ENCODE data around the gene ZNF20.

The ZNF20 gene

DNA sequence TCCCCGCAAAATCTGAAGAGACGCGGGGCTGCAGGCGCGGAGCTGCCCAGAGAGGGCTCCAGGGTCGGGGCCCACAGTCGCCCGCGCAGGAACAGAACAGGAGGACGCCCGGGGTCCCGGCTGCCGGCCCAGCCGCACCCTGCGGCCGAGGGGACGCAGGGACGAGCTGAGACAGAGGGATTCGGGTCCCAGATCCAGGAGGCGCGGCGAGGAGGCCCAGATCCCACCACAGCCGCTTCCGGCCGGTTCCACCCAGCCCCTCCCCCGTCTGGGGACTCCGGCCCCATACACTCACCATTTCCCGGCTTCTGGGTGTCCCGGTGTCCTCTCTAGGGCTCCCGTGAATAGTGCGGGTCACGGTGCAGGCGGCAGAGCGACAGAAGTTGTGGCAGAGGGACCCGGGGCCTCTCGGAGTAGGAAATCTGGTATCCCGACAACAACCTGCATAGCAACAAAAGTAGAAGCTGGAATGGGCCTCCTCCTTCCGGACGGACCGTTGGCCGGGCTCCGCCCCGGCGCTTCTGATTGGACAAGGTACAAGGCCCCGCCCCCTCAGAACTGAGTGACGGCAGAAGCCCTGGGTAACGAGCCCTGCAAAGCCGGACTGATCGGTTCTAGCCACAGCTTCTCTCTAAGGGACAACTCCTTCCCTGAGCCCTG, at the start of gene ZNF20:
TSS of gene ZNF20 (minus strand) at position 466 of the 660 bp plus-strand sequence. CDS start at position 298, 168 bp downstream.
- DNase-seq (ENCODE audit: low read depth), result peak; percentile 89

DNA sequence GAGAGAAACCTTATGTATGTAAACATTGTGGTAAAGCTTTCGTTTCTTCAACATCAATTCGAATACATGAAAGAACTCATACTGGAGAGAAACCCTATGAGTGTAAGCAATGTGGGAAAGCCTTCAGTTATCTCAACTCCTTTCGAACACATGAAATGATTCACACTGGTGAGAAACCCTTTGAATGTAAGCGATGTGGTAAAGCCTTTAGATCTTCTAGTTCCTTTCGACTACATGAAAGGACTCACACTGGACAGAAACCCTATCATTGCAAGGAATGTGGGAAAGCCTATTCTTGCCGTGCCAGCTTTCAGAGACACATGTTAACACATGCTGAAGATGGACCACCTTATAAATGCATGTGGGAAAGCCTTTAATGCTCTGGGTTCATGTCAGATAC, 47.5 kb upstream of the ZNF20 start:
- no peak for DNase-seq (ENCODE audit: low read depth)

DNA sequence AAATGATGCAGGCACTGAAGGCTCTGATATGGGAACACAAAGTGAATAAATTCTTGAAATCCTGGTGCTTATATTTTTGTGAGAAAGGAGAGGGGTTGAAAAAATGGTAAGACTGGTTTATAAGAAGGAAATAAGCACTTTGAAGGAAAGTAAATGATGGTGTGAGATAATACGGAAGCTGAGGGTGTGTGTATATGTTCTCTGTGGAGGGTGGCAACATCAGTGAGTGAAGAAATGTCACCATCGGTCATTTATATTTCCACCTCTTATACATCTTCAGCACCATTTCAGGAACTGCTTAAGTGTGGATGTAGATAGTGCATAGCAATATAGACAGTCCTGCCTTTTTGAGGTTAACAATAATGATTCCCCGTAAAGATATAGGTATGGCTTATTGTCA, 40.2 kb upstream of the ZNF20 start:
- DNase-seq (ENCODE audit: low read depth), result no peak

DNA sequence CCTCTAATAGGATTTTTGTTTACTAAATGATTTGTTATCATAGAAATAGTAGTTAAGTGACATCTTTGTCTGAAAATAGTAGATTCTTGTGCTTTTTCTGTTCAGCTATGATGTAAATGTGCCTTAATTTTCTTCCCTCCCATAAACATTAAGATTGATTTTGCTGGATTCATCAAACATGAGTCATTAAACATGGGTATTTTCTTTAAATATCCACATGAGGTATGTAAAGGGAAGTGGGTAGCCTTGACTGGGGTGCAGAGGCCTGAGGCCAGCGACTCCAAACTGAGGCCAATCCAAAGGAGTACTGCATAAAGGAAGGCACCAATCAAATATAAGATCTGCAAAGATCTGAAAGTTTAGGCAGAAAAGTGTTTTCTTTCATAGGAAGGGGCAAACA, 26.5 kb upstream of the ZNF20 start:
- DNase-seq (ENCODE audit: low read depth), result no peak

DNA sequence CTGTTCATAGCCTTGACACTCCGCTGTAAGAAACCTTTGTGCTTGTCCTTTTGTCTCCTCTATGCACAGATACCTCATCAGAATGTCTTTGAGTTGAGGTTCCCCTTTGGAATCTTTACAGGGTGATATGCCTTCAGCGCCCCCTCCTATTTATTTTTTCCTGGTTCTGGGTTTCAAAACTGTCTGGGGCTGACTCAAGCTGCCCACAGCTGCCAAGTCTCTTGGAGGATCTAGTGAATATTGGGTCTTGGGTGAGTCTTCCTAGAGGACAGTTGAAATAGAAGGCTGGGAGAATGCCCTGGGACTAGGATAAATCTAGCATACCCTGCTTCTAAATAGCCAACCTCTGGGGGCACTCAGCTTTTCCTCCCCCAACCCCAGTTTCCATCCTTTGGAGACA, 23.7 kb upstream of the ZNF20 start:
- DNase-seq (ENCODE audit: low read depth), result peak; percentile 36

DNA sequence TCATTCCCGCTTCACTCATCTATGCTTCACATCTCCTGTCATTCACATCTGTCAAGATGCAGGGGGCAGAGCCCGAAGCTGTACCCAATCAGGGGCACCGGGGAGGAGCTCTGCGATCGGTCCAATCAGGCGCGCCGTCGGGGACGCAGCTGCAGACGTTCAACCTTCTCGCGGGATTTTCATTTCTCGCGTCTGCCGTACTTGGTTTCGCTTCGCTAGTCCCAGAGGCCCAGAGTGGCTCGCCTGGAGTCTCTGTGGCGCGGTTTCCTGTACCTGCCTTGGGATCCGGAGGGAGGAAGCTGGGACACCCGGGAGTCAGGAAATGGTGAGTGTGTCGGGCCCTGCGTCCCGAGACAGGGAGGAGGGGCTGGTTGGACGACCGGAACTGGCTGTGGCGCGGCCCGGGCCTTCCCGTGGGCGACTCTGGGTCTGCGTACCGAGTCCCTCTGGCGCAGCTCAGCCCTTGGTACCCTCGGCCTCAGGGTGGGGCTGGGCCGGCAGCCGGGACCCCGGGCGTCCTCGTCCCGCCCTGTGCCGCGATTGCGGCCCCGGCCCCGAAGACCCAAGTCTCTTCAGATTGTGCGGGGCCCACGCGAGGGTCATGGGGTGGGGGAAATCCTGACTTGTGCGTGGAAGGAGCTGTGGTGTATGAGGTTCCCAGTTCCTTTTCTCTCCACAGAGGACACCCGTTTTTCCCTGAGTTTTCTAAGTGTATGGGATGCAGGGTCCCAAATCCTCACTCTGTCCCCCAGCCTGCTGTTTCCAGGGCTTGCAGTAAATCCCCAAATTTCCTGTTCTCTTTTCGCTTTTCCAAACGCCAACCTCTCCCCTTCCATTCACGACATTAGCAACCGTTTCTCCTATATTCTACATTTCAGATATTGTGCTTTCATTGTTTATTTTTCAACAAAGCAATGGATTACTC, 23.0 kb upstream of the ZNF20 start, which contains the start of gene ZNF136:
TSS of gene ZNF136 (plus strand) at position 215 of the 925 bp plus-strand sequence. CDS start at position 323, 108 bp downstream.
- peak; percentile 95 for DNase-seq (ENCODE audit: low read depth)

DNA sequence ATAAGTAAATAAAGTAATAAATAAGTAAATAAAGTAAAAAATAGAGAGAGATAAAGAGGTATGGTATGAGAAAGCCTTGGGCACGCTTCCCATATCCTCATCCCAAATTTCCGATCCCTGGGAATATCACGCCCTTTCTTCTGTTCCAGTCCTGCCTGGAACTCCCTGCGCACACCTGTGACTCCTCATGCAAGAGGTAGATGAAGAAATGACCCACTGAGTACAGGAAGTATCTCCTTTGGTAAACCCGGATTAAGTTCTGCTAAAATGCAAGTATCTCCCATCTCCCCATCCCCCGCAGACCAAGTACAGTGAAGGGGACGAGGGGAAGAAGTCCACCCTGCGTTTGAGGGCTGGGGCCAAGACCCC, 22.3 kb upstream of the ZNF20 start:
- DNase-seq (ENCODE audit: low read depth), result no peak

DNA sequence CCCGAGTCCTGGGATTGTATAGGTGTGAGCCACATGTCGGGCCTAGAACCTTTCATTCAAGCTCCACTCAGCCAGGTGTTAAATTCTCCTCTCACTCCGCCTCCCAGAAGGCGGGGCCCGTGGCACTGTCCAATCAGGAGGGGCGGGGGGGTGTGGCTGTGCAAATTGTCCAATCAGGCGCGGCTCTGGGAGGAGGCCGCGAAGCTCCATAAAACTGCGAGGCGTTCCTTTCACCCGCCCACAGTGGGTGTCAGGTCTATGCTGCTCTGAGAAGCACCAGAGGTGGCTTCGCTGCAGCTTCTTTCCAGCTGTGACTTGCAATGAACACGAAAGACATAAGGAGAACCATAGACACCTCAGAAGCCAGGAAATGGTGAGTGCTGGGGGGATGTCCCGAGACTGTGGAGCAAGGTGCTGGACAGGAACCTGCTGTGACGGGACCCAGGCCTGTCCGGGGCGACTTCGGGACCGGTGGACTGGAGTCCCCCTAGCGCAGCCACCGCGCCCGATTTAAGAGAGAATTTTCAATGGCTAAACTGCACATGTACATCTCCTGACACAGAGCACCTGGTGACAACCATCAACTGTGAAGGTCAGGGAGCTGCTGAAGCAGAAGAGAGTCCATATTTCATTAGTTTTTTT, 19.7 kb upstream of the ZNF20 start:
- DNase-seq (ENCODE audit: low read depth), result no peak

DNA sequence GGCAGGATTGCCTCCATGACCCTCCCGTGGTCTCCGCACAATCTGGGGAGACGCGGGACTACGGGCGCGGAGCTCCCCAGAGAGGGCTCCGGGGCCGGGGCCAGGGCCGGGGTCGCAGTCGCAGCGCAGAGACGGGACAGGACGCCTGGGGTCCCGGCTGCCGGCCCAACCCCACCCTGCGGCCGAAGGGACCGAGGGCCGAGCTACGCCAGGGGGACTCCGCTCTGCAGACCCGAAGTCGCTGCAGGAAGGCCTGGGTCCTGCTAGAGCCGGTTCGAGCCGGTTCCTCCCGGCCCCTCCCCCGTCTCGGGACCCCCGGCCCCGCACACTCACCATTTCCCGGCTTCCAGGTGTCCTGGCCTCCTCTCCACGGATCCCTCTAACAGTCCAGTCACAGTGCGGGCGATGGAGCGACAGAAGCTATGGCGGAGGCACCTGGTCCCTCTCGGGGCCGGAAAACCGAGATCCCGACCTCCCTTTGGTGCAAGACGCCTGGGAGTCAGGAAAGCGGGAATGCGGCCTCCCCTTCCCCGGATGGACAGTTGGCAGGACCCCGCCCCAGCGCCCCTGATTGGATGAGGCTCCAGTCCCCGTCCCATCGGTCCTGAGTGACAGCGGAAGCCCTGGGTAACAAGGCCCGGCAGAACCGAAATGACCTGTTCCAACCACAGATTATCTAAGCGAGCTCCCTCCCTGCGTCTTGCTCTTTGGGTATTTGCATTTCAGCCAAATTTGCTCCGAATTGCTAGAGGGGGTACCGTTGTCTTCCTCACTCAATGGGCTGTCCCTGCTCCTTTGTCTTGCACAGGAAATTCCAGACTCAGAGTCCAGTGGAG, 16.3 kb upstream of the ZNF20 start, which contains the start of gene ZNF625:
TSS of gene ZNF625 (minus strand) at position 512 of the 836 bp plus-strand sequence. CDS start at position 336, 176 bp downstream.
- peak; percentile 66 for DNase-seq (ENCODE audit: low read depth)

DNA sequence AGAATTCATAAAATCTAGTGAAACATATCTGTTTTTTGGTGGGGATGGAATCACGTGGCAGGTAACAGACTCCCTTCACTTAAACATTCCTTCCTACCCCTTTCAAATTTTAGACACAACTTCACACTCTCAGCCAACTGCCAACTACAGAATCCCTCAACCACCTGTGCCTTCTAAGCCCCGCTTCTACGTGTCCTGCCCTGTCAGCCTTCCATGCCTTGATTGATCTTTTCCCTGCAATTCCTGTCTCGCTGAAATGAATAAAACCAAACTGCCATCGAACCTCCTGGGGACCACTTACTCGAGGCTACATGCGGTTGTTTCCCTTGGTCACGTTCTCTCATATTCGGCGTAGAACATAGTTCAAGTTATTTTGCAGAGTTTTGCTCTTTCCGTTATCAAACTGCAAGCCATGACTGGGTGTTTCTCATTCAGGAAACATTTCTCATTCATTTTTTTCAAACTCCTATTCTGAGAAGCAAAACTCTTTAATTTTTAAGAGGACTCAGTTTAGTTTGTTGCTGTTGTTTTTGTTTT, 15.2 kb upstream of the ZNF20 start:
- DNase-seq (ENCODE audit: low read depth), result no peak

DNA sequence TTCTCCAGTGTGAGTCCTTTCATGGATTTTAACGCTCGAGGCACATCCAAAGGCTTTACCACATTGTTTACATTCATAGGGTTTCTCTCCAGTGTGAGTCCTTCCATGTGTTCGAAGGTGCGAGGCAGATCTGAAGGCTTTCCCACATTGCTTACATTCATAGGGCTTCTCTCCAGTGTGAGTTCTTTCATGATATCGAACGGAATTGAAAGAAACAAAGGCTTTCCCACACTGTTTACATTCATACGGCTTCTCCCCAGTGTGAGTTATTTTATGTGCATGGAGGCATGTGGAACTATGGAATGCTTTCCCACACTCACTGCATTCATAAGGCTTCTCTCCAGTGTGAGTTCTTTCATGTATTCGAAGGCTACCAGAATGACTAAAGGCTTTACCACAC, 5.2 kb upstream of the ZNF20 start:
- no peak for DNase-seq (ENCODE audit: low read depth)

DNA sequence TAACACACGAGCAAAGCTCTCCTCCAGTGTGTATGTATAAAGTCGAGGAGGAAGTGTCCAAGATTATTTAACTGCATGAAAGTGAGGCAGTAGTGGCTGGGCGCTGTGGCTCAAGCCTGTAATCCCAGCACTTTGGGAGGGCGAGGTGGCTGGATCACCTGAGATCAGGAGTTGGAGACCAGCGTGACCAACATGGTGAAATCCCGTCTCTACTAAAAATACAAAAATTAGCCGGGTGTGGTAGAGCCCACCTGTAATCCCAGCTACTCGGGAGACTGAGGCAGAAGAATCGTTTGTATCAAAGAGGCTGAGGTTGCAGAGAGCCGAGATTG, 1.2 kb upstream of the ZNF20 start:
- DNase-seq (ENCODE audit: low read depth), result no peak

DNA sequence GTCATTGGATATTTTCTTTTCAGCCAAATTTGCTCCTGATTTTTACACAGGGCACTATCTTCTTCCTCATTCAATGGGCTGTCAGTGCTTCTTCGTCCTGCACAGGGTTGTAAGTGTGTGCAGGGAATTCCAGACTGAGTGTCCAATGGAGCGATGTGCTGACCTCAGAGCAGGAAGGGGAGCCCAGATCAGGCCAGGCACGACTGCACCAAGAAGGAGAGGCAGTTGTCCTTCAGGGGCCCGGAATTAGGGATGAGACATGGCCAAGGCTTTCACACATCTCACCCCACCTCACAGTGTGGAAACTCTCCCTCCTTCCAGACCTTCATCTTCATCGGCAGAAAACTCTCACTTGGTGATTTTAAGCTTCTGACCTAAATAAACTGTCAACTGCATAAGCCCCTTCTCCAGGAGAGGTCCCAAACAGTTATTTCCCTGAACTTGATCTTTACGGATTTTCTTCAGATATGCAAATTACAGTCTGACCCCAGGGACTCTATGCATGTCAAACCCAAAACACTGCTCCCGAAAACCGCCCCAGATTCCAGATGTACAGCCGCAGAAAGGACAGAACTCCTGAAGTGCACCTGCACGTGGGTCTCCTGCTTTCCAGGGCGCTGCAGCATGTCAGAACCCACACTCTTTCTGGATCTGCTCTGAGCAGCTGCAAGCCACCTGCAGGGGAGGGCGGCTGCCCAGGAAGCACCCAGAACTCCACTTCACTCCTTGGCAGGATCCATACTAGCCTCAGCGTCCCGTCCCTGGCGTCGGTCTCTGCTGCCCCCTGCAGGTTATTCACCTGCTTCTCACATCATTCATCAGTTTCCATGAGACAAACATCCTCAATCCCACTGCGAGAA, 625 bp upstream of the ZNF20 start:
- DNase-seq (ENCODE audit: low read depth), result peak; percentile 65

DNA sequence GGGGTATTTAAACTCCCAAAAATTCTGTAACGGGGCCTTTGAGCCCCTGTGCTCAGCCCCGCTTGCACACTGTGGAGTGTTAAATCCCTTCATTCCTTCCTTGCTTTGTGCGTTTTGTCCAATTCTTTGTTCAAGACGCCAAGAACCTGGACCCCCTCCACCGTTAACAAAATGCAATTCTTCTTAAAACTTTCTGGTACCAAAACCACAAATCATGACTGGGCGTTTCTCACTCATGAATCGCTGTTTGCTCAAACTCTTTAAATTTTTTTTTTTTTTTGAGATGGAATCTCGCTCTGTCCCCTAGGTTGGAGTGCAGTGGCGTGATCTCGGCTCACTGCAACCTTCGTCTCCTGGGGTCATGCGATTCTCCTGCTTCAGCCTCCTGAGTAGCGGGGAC, 881 bp downstream of the ZNF20 start:
- no peak for DNase-seq (ENCODE audit: low read depth)

DNA sequence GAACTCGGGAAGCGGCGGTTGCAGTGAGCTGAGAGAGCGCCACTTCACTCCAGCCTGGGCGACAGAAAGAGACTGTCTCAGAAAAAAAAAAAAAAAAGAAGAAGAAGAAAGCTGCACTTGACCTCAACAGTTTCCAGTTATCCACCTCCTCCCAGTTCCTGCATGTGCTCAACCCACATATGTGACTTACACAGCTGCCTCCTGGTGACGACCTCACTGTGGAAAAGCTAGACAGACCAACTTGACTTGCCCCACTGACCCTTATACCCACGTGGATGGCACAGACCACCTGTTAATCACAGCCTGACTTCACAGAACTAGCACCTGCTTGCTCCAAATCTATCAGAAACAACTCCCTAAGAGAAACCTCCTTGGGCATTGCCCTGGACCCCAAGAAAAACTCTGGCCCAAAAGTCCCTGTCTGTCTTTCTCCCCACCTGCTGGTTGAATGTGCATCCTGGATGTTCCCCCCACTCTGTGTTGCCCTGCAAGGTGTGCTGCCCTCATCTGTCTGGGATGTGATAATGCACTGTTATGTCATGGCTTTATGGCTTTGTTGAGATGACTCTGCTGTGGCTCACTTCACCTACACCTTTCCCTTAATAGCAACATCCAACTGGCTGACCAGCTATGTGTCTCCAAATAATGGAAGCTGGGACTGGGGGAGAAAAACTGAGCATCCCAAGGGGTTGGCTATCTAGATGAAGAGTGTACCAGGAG, 2.8 kb downstream of the ZNF20 start:
- no peak for DNase-seq (ENCODE audit: low read depth)

DNA sequence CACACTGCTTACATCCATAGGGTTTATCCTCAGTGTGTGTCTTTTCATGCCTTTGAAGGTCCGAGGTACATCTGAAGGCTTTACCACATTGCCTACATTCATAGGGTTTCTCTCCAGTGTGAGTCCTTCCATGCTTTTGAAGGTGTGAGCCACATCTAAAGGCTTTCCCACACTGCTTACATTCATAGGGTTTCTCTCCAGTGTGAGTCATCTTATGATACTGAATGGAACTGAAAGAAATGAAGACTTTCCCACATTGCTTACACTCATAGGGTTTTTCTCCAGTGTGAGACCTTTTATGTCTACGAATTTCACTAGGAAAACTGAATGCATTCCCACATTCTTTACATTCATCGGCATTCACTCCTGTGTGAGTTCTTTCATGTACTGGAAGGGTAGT, 7.1 kb downstream of the ZNF20 start:
- DNase-seq (ENCODE audit: low read depth), result no peak

DNA sequence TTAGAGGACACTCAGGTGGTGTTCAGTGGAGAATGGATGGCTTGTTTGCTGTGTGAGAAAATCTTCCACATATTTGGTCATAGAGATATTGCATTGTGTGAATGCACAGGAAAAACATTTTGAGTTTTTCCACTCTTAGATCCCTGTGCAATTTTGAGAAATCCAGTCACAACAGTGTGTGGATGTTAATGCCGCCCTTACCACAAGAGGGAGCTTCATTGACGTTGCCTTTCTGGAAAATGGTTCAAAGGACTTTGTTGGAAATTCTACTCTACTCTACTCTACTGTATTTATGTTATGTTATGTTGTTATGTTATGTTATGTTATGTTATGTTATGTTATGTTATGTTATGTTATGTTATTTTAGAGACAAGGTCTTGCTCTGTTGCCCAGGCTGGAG, 13.4 kb downstream of the ZNF20 start:
- DNase-seq (ENCODE audit: low read depth), result no peak

DNA sequence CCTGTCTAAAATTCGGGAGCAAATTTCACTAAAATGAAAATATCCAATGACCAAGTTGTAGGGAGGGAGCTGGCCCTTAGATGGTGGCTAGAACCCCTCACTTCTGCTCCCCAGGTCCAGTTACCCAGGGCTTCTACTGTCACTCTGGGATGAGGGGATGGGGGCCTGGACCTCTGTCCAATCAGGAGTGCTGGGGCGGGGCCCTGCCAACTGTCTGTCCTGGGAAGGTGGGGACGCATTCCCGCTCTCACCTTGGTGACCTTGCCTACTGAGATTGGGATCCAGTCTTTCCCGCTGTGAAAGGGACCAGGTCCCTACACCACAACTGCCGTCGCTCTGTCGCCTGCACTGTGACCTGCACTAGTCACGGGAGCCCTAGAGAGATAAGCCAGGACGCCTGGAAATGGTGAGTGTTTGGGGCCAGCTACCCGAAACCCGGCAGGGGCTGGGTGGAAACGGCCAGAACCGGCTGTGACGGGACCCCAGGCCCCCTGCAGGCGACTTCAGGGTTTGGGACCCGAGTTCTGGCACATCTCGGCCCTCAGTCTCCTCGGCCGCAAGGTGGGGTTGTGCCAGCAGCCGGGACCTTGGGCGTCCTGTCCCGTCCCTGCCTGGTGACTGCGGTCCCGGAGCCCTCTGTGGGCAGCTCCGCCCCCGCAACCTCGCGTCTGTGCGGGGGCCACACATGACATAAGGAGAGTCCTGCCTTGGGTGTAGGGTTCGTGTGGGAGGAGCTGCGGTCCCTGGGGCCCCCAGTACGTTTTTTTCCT, 22.8 kb downstream of the ZNF20 start:
- DNase-seq (ENCODE audit: low read depth), result no peak

DNA sequence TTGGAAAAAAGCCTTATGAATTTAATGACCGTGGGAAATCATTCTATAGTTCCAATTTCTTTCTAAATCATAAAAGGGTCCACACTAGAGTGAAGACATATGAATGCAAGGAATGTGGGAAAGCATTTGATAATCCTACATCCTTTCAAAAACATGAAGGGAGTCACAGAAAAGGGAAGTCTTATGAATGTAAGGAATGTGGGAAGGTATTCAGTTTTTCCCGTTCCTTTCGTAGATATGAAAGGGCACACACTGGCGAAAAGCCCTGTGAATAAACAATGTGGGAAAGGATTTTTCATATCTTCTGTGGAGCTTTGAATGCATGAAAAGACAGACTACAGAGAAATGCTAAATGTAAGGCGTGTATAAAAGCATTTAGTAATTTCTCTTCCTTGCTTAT, 27.0 kb downstream of the ZNF20 start:
- DNase-seq (ENCODE audit: low read depth), result no peak
